GM19438 (cell line): Measurements from ENCODE around the gene LRP1.

Experiments used
- ATAC-seq: cut with Tn5 transposase; IDR thresholded peaks from one replicate; pipeline ENCODE4 v1.9.1; 2021; ENCODE audit warnings: low read depth; ENCODE audit not compliant: unreplicated experiment

The LRP1 gene

GRCh38 chr12:57131896-57132744 lies 3.8 kb downstream of the LRP1 start:
- no peak for ATAC-seq

DNA sequence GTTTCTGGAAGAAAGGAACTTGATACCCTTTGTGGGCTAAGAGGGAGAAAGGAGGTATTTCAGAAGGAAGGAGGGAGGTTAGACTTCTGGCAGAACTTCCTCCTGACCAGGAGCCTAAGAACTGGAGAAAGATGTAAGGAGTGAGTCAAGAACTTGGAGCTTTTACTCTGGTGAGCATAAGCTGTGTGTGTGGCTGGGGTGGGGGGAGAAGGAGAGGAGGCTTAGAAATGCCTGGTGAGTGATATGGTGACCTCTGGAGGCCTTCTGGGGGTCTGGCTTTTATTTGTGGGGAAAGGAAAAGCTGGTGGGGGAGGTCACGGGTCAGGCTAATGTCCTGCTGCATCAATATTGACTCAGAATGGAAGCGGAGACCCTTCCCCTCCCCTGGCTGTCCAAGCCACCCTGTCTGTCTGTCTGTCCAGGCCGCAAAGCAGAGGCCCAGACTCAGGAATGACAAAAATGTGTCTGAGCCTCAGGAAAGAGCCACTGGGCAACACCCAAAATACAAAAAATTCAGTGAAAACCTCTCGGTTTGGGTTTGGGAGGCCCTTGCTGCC lies 4.8 kb downstream of the LRP1 start:
- no peak for ATAC-seq

DNA sequence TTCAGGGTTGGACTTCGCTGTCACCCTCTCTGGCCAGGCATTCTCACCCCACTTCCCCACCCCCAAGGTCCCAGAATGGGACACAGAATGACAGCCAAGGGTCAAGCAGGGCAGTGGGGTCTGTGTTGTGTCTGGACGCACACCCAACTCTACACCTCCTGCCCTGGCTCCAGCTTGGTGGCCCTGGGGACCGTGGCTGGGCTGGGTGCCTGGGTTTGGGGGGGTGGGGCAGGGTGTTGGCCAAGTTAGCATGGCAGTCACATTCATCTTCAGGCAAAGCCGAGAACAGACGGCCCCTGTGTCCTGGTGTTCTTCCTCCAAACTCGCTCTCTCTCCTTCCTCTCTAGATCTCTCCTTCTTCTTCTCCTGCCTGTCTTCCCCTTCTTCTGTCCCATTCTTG lies 5.6 kb downstream of the LRP1 start:
- ATAC-seq, result no peak

GRCh38 chr12:57134949-57135348 lies 6.7 kb downstream of the LRP1 start:
- no peak for ATAC-seq

DNA sequence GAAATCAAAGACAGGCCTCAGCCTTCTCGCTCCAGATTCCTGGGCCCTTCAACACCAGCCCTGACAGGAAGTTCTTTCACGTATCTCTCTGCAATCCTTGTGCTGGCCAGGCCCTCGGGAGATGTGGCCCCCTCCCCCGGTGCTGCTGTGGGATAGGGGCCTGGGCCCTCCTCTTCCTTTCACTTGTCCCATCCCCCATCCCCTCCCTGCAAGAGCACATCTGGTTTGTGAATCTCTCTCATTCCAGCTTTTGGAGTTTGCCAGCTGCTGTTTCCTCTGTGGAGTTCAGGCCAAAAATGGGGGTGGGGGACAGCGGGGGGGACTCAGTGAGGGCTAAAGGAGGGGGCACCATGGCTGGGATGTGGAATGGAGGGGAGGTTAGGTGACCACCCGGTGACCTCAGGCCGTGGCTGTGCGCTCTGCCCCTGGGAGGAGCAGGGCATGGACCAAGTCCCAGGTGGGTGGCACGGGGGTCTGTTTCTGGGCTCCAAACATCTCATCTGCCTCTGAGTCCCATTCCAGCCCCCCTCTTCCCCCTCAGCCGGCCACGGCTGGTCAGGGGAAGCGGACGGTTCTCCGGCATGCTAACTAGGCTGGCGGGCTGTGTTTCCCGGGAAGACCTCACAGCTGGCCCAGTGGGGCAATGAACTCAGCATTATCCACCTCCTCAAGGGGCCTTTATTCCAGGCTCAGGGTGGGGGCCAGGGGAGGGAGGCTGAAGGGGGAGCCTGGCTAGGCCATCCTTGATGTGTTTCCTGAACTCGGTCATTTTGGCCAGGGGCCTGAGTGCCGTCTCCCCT lies 7.4 kb downstream of the LRP1 start:
- no peak for ATAC-seq

DNA sequence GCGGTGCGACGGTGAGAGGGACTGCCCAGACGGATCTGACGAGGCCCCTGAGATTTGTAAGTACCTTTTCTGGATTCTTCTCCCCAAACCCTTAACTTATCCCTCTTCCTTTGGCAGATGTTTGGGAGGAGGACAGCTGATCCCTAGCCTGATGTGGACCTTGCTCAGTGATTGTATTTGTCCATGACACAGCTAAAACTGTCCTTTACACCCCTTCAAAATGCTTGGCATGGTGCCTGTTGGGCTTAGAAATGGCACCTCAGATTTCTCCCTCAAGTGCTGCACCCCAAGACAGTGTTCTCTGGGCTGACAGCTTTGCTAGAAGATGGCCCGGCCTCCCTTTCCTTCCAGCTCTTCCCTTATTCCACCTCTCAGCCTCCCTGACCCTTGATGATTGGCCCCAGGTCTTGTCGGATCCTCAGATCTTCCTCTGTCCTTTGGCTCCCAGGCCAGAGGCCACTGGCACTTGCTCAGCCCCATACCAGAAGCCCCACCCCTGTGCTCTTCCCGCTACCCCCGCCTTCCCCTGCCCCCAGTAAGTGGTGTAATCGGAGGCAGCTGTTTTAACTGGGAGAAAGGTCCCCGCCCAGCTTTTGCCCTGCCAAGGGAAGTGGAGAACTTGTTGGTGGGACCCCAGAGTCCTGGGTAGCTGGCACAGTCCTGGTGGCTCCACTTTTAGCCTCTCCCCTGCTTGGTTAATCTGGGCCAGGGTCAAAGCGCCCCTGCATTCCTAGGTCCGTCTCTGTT lies 10.4 kb downstream of the LRP1 start:
- no peak for ATAC-seq

- no peak for ATAC-seq
These were observed 11.7 kb downstream of the LRP1 start for GRCh38 chr12:57139796-57140649.

GRCh38 chr12:57141249-57141648 lies 13.0 kb downstream of the LRP1 start:
- ATAC-seq, result no peak

- no peak for ATAC-seq
These were observed 13.8 kb downstream of the LRP1 start for GRCh38 chr12:57142121-57142520.

DNA sequence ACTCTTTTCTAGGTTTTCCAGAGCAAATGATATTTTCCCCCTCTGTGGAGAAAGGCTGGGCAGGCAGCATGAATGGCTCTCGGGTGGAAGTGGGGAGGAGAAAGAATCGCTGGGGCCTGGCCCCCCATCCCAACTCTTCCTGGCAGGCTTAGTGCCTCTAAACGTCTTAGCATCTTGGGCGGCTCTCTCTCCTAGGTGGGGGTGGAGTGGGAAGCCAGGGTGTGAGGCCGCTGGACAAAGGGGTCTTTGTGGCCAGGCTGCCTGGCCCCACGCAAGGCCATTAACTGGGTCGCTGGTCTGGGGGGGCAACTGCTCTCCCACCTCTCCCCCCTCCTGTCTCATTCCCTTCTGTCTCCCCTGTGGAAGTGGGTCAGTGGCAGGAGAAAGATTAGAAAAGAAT lies 14.4 kb downstream of the LRP1 start:
- ATAC-seq, result no peak

GRCh38 chr12:57143454-57143853 lies 15.2 kb downstream of the LRP1 start:
- ATAC-seq, result no peak

- ATAC-seq, result no peak
These were observed 17.3 kb downstream of the LRP1 start for GRCh38 chr12:57145460-57146059.

DNA sequence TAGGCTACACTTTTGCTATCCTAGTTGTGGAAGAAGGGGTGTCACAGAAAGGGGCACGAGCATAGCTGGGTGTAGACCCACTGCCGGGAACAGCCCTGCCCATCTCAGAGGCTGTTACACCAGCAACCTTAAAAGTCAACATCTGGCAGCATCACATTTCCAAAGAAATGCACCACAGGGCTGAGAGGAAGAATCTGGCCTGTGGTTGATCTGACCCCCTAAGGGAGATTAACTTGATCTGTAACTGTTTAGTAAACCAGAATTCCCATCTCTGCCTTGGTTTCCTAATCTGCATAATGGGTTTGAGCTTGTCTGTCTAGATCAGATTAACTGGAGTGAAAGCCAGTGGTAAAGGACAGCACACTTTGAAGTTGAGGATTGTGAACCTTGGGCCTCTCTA lies 17.8 kb downstream of the LRP1 start:
- no peak for ATAC-seq

GRCh38 chr12:57146961-57147944 lies 19.0 kb downstream of the LRP1 start, which contains the start of gene LRP1-AS:
Gene LRP1-AS (minus strand): TSS chr12:57147619.
- no peak for ATAC-seq

DNA sequence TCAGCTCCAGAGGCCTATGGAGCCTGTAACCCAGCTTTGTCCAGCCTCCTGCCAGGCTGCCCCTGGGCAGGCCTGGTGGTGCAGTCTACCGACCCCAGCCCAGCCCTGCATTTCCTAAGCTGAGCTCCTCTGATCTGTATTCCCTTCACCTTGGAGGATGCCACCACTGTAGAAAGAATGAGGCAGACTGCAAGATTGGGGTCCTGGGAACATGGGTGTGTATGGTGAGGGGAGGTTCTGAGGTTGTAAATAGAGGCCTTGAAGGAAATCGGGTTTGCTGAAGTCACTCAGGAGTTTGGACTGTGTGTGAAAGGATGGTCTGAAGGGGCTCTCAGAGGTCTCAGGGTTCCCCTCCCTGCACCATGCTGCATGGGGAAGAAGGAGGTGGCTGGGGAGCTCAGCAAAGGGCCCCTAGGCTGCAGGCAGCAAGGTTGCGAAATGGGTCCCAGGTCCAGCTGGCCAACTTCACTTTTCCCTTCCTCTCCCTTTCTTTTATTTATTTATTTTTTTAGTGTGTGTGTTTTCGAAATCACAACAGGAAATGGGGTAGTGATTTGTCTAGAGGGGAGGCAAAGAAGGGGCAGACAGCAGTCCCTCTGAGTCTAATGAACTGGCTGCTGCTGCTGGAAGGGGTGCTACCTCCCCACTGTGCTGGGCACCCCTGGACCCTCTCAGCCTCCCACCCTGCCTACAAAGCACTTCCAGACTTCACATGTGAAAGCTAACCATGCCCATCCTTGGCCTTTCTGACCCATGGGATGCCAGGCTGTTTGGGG lies 20.4 kb downstream of the LRP1 start:
- no peak for ATAC-seq

- no peak for ATAC-seq
These were observed 21.1 kb downstream of the LRP1 start for GRCh38 chr12:57149245-57149900.

DNA sequence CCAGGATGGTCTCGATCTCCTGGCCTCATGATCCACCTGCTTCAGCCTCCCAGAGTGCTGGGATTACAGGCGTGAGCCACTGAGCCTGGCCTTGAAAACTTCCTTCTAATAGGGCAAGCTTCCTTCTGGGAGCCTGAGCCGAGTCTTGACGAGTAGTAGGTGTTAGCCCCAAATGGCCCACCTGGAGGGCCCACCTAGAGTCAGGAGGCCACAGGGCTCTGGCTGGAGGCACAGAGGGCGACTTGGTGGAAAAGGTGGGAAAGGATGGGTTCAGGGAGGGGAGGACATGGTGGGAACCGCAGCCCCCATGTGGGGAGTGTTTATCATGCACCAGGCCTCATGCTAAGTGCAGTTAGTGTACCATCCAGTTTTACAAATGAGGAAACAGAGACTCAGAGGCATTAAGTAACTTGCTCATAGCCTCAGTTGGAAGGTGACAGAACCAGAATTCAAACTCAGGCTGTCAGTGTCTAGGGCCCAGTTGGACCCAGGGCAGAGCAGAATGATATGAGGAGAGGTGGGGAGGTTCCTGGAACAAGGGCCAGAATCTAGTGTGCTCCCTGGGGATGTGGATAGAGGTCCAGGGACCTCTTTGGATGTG lies 22.2 kb downstream of the LRP1 start:
- ATAC-seq, result no peak
